GM18870 (cell line): ENCODE measurements around the gene PTPRG.

Experiments used
- ATAC-seq: cut with Tn5 transposase; IDR thresholded peaks from one replicate; pipeline ENCODE4 v1.9.1; 2021; ENCODE audit warnings: moderate library complexity; ENCODE audit not compliant: unreplicated experiment

The PTPRG gene

GRCh38 chr3:62203152-62203551 is 641.8 kb downstream of the PTPRG start:
- no peak for ATAC-seq

GRCh38 chr3:62203561-62203960 is 642.2 kb downstream of the PTPRG start:
- no peak for ATAC-seq

- no peak for ATAC-seq
Observed at GRCh38 chr3:62207197-62207596, 645.8 kb downstream of the PTPRG start.

GRCh38 chr3:62208385-62208784 is 647.0 kb downstream of the PTPRG start:
- ATAC-seq = no peak

GRCh38 chr3:62209101-62209500 is 647.7 kb downstream of the PTPRG start:
- no peak for ATAC-seq

GRCh38 chr3:62210011-62210410 is 648.6 kb downstream of the PTPRG start:
- no peak for ATAC-seq

GRCh38 chr3:62211675-62212429 is 650.5 kb downstream of the PTPRG start:
- no peak for ATAC-seq

- no peak for ATAC-seq
Observed at GRCh38 chr3:62214850-62215249, 653.5 kb downstream of the PTPRG start.

- no peak for ATAC-seq
Observed at GRCh38 chr3:62220616-62221015, 659.2 kb downstream of the PTPRG start.

- ATAC-seq = no peak
Observed at GRCh38 chr3:62225051-62225450, 663.7 kb downstream of the PTPRG start.

GRCh38 chr3:62226601-62227339 is 665.4 kb downstream of the PTPRG start:
- no peak for ATAC-seq

GRCh38 chr3:62228467-62228866 is 667.1 kb downstream of the PTPRG start:
- ATAC-seq = no peak

GRCh38 chr3:62229211-62229610 is 667.8 kb downstream of the PTPRG start:
- no peak for ATAC-seq

GRCh38 chr3:62229908-62230307 is 668.5 kb downstream of the PTPRG start:
- no peak for ATAC-seq

GRCh38 chr3:62233065-62233464 is 671.7 kb downstream of the PTPRG start:
- no peak for ATAC-seq

- no peak for ATAC-seq
Observed at GRCh38 chr3:62236016-62236415, 674.6 kb downstream of the PTPRG start.

GRCh38 chr3:62237286-62237948 is 676.0 kb downstream of the PTPRG start:
- no peak for ATAC-seq

- peak; percentile 80 for ATAC-seq
Observed at GRCh38 chr3:62238003-62238402, 676.6 kb downstream of the PTPRG start.

GRCh38 chr3:62238431-62238830 is 677.1 kb downstream of the PTPRG start:
- ATAC-seq = peak; percentile 56

- ATAC-seq = no peak
Observed at GRCh38 chr3:62241279-62241678, 679.9 kb downstream of the PTPRG start.

- no peak for ATAC-seq
Observed at GRCh38 chr3:62242831-62243509, 681.6 kb downstream of the PTPRG start.
